Lower leg skin (tissue), 4 donors: ENCODE results near the gene VSIG10. TPM values are rescaled to one million over a fixed set of nuclear protein-coding genes. Genes with fewer than 3 reads are reported as not detected.

Experiments used
- DNase-seq, 2 donors: peaks; one replicate each; pipeline ENCODE4 v3.0.0-alpha.2; 2019; ENCODE audit warnings: low spot score in 2 of 2
- H3K4me3 ChIP-seq: fragments of 200-600 bp; sonication (generic); 2 replicates; pipeline ENCODE4 v1.5.1; 2017; ENCODE audit warnings: mild to moderate bottlenecking, low read depth; ENCODE audit not compliant: poor library complexity, severe bottlenecking
- POLR2A ChIP-seq, 2 donors: fragments of 450-650 bp; IDR thresholded peaks; one replicate each; pipeline ENCODE4 v1.6.1; 2016 to 2017; ENCODE audit warnings: antibody characterized with exemption in 2 of 2, mild to moderate bottlenecking in 1 of 2, moderate library complexity in 1 of 2
- WGBS, 2 donors: methylation state at CpG; one replicate each; pipeline ENCODE4 v1.1.5; 2018; 5-methylcytosine and 5-hydroxymethylcytosine counted together
- intact Hi-C: fragments of 100-400 bp; cut with DNase I; formaldehyde crosslinking; loops from one replicate; pipeline ENCODE4 v1.15.0; 2023; ENCODE audit warnings: low total_unique reads
- total RNA-seq, 4 donors: library from RNA; depleted of rRNA; stranded (reverse); fragments of >200 nt; gene quantifications; one replicate each; pipeline ENCODE4 v1.1.0, GENCODE V29; 2016
- TF ChIP-seq, protein P1 (sequence below), 3 donors: fragments of 450-650 bp; IDR thresholded peaks; one replicate each; pipeline ENCODE4 v1.5.1; 2016; ENCODE audit warnings: antibody characterized with exemption in 3 of 3, mild to moderate bottlenecking in 3 of 3, moderate library complexity in 2 of 3

Gene VSIG10
- total RNA-seq, 4 donors from 2014 or later, result 17.1 to 40.1 (median 29.4) TPM

DNA sequence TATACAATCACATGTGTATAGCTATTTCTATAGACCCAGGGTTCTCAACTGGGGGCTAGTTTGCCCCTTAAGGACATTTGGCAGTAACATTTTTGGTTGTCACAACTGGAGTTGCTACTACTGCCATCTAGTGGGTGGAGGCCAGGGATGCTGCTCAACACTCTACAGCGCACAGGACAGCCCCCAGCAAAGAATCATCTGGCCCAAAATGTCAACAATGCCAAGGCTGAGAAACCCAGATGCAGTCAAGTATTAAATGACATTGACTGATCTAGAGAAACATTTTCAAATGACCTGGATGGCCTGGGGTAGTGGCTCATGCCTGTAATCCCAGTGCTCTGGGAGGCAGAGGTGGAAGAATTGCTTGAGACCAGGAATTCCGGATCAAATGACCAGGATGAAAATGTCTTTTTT lies 48.7 kb downstream of the VSIG10 start:
- TF ChIP-seq POLR2A (IDR thresholded peaks at IDR 0.05), result no peak
- TF ChIP-seq, protein P1, sequence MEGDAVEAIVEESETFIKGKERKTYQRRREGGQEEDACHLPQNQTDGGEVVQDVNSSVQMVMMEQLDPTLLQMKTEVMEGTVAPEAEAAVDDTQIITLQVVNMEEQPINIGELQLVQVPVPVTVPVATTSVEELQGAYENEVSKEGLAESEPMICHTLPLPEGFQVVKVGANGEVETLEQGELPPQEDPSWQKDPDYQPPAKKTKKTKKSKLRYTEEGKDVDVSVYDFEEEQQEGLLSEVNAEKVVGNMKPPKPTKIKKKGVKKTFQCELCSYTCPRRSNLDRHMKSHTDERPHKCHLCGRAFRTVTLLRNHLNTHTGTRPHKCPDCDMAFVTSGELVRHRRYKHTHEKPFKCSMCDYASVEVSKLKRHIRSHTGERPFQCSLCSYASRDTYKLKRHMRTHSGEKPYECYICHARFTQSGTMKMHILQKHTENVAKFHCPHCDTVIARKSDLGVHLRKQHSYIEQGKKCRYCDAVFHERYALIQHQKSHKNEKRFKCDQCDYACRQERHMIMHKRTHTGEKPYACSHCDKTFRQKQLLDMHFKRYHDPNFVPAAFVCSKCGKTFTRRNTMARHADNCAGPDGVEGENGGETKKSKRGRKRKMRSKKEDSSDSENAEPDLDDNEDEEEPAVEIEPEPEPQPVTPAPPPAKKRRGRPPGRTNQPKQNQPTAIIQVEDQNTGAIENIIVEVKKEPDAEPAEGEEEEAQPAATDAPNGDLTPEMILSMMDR (IDR thresholded peaks at IDR 0.05), result no peak
- no peak overlapping the region for H3K4me3 ChIP-seq
- intact Hi-C loops, result no loop called here
- WGBS, 2 donors, result 67 to 89% methylated on average over 2 of the region's 2 CpGs
- DNase-seq, result peak in 1 of 2 donors; percentile 84

- intact Hi-C loops, result no loop called here
- TF ChIP-seq, protein P1 (IDR thresholded peaks at IDR 0.05), result no peak
- no peak for TF ChIP-seq POLR2A (IDR thresholded peaks at IDR 0.05)
These were observed 50.5 kb downstream of the VSIG10 start for GRCh38 chr12:118053071-118053985.

GRCh38 chr12:118052324-118053070 lies 51.3 kb downstream of the VSIG10 start:
- intact Hi-C loops, result no loop called here
- WGBS, 2 donors, result 46 to 56% methylated on average over 14 of the region's 14 CpGs
- no peak for TF ChIP-seq POLR2A (IDR thresholded peaks at IDR 0.05)
- TF ChIP-seq, protein P1 (IDR thresholded peaks at IDR 0.05), result peak in 1 of 3 donors; percentile 69
- no peak overlapping the region for H3K4me3 ChIP-seq
- DNase-seq, result peak; percentile 72 to 91

More at GRCh38 chr12:118053071-118053985, 50.5 kb downstream of the VSIG10 start:
- no peak for DNase-seq
- WGBS, 2 donors, result 93 to 94% methylated on average over 10 of the region's 10 CpGs
- H3K4me3 ChIP-seq, result no peak overlapping the region

DNA sequence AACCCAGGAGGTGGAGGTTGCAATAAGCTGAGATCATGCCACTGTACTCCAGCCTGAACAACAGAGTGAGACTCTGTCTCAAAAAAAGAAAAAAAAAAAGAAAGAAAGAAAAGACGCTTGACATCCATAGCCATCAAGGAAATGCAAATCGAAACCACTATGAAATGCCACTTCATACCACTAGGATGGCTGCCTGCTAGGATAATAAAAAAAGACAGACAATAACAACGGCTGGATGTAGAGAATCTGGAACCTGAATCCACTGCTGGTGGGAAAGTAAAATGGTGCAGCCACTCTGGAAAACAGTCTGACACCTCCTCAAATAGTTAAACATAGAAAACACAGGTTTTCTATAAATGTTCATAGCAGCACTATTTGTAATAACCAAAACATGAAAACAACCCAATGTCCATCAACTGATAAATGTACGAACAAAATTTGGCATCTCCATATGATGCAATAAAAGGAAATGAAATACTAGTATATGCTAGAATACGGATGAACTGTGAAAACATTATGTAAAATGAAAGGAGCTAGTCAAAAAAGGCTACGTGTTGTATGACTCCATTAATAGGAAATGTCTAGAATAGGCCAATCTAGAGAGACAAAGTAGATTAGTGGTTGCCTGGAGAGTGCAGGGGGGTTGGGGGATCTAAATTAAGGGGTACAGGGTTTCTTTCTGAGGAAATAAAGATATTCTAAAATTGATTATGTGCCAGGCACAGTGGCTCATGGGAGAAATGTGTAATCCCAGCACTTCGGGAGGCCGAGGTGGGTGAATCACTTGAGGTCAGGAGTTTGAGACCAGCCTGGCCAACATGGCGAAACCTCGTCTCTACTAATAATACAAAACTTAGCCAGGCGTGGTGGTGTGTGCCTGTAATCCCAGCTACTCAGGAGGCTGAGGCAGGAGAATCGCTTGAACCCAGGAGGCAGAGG lies 52.6 kb downstream of the VSIG10 start:
- H3K4me3 ChIP-seq, result no peak overlapping the region
- peak in 1 of 2 donors; percentile 54 for DNase-seq
- intact Hi-C loops, result no loop called here
- WGBS, 2 donors, result 90 to 91% methylated on average over 12 of the region's 12 CpGs
- TF ChIP-seq, protein P1 (IDR thresholded peaks at IDR 0.05), result no peak
- no peak for TF ChIP-seq POLR2A (IDR thresholded peaks at IDR 0.05)

GRCh38 chr12:118046430-118046829 lies 57.4 kb downstream of the VSIG10 start:
- DNase-seq, result peak in 1 of 2 donors; percentile 37
- no peak for TF ChIP-seq POLR2A (IDR thresholded peaks at IDR 0.05)
- TF ChIP-seq, protein P1 (IDR thresholded peaks at IDR 0.05), result no peak
- intact Hi-C loops, result no loop called here
- 91 to 94% methylated on average over 4 of the region's 4 CpGs for WGBS, 2 donors
- H3K4me3 ChIP-seq, result no peak overlapping the region
